HG03108 (cell line): Measurements from ENCODE around the gene NDRG3.
"Not testable (repeated sequence)": the region's sequence is repeated elsewhere in the genome, so short reads cannot be mapped to it uniquely, and the experiment has no call there.

Experiments
- ATAC-seq: cut with Tn5 transposase; IDR thresholded peaks from one replicate; pipeline ENCODE4 v1.9.1; 2021; ENCODE audit warnings: moderate library complexity; ENCODE audit not compliant: unreplicated experiment

The NDRG3 gene

GRCh38 chr20:36614781-36615557 lies 130.9 kb downstream of the NDRG3 start:
- ATAC-seq, result no peak

DNA sequence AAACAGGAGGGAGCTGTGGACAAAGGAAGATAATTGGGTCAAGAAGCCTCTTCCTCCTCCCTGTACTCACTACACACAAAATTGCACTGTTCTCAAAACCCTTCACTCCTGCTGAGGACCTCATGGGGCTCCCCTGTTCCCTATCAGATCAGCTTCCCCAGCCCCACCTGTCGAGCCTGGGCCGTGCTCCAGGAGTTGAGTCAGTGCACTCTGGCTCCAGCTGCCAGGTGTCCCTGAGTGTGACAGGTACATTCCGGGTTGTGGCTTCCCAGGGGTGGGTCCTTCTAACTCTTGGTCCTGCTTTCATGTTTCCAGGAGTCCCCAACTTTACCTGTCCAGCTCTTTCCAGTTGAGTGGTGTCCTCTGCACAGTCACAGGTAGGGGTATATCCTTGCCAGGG lies 131.9 kb downstream of the NDRG3 start:
- ATAC-seq, result no peak

GRCh38 chr20:36611625-36612024 lies 134.3 kb downstream of the NDRG3 start:
- ATAC-seq, result no peak

DNA sequence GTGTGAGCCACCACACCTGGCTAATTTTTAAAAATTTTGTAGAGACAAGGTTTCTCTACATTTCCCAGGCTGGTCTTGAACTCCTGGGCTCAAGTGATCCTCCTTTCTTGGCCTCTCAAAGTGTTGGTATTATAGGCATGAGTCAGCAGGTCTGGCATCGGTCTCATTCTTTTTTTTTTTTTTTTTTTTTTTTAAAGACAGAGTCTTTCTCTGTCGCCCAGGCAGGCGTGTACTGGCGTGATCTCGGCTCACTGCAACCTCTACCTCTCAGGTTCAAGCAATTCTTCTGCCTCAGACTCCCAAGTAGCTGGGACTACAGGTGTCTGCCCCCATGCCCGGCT lies 137.5 kb downstream of the NDRG3 start:
- not testable (repeated sequence) for ATAC-seq

DNA sequence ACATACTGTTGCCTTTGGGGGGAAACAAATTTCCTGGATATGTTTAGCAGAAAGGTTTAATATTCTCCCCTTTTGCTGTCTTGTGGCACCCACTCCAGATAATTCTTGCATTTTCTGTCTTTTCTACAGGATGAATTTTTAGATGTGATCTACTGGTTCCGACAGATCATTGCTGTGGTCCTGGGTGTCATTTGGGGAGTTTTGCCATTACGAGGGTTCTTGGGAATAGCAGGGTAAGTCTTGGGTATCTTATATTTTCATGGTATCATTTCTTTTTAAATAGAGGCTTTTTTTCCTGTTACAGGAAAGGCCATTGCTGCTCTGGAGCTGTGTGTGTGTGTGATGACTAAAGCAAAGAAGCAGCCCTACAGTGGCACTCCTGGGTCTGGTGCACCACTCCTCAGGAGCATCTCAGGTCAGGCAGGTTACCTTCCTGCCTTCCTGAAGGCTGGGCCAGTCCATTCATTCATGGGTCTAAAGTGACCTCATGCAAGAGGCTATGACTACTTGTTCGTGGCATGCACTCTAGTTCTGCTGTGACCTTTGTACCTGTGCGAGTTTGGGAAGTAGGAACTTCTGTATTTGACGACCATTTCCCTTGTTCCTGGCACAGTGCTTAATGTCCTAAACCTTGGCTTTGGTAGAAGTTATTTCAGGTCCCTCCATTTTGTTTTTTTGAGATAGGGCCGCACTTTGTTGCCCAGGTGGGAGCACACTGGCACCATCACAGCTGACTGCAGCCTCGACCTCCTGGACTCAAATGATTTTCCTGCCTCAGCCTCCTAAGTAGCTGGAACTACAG lies 138.1 kb downstream of the NDRG3 start:
- ATAC-seq, result no peak

- peak; percentile 2 for ATAC-seq
Observed at GRCh38 chr20:36606158-36607066, 139.5 kb downstream of the NDRG3 start.

- ATAC-seq, result peak; percentile 82
Observed at GRCh38 chr20:36605399-36606157, 140.3 kb downstream of the NDRG3 start, which contains the start of gene RAB5IF. Gene RAB5IF (plus strand): TSS chr20:36605779. CDS start chr20:36605952, 173 bp downstream.

- ATAC-seq, result peak; percentile 31
Observed at GRCh38 chr20:36604952-36605398, 140.9 kb downstream of the NDRG3 start.
